GM21825 (cell line): Measurements from ENCODE around the gene CCT5.
"Not testable (repeated sequence)": the region's sequence is repeated elsewhere in the genome, so short reads cannot be mapped to it uniquely, and the experiment has no call there.

Experiments used
- ATAC-seq: cut with Tn5 transposase; IDR thresholded peaks from one replicate; pipeline ENCODE4 v1.9.1; 2021; ENCODE audit warnings: mild to moderate bottlenecking, moderate library complexity; ENCODE audit not compliant: unreplicated experiment

Gene CCT5

DNA sequence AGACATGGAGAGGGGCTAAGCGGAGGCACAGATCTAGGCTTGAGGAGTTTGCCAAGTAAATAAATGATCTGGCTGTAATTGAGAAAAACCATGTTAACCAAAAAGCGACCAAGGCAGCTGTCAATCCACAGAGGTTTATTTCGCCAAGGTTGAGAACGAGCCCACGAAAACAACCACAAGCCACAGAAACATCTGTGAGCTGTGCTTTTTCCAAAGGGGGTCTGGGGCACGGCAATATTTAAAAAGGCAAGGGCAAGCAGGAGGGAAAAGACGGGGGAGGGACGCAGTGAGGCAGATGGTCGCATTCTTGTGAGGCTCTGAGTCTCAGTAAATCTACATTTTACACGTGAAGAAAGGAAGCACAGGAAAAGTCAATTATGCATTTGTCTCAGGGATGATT lies 25.4 kb downstream of the CCT5 start:
- ATAC-seq = no peak

DNA sequence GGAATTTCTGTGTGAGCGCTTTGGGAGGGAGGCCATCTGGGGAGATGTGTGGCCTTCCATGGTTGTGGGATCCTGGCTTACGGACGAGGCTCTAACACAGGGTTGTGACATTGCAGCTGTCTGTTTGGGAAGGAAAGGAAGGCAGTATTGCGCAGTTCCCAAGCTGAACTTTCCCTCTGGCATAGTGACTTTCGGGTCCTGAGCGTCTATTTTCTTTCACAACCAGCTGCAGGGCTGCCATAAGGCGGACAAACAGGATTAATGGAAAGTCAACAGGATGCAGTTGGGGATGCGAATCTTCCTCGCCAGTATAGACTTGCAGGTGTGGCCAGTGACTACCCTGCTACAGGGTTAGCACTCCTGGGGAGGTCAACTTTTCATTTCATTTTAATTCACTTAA lies 25.9 kb downstream of the CCT5 start:
- no peak for ATAC-seq

DNA sequence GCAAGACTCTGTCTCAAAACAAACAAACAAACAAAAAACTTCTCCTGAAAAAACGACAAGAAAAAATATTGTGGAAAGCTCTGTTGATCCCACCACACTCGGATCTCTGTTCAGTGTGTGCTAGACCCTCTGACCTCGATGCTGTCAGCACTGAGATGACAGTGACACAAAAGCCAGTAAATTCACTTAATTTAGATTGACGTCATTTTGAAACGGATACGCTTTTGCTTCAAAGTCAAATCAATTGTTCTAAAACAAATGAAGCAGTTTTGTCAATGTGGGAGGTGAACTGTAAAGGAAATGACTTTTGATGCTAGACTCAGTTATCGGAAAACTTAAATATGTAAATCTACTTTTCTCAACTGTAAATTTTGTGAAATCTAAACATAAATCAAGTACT lies 26.6 kb downstream of the CCT5 start:
- ATAC-seq = no peak

DNA sequence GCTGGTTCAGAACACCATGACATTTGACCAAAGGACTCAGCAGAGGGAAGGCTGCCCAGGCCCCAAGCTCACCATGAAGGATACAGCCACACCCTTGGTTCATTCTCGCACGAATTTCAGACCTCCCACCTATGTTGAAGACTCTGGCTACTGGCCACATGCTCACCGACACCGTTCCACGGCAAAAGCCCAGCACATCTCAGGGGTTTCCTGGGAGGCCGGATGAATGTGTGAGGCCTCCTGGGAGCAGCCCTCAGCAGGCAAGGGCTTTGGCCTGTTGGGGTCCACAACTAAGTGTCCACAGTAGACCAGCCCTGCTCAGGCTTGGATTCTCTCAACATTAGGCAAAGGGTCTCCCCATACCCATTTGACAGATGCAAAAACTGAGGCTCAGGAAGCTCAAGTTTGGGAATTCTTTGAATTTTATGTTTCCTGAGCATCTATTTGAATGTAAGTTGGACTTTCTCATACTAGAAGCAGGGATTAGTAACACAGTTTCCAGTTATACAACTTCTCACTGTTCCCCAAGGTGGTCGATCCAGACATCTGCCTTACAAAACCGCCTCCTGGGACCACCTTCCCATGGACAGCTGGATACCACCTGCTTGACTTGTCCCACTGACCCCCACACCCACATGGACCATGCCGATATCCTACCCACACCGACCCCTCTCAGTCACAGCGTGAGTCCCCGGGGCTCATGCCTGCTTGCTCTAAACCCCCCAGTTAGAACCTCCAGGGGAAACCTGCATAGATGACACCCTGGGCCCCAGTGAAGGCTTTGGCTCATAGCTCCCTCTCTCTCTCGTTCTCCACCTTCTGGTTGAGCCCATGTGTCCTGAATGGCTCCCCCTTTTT lies 27.9 kb downstream of the CCT5 start:
- no peak for ATAC-seq

GRCh38 chr5:10278658-10279279 lies 28.7 kb downstream of the CCT5 start:
- no peak for ATAC-seq

DNA sequence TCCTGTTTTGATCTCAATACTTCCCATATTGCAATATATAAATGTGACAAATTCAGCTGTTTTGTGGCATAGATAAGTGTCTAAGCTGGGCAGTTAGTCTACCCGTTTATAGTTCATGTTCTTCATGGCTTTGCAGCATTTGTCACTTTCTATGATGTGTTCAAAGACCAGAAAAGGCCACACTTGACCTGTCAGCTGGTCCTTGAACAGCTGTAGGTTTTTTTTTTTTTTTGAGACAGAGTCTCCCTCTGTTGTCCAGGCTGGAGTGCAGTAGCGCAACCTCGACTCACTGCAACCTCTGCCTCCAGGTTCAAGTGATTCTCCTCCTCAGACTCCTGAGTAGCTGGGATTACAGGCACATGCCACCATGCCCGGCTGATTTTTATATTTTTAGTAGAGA lies 29.2 kb downstream of the CCT5 start:
- ATAC-seq = no peak

GRCh38 chr5:10279925-10280720 lies 30.0 kb downstream of the CCT5 start:
- no peak for ATAC-seq

GRCh38 chr5:10283927-10284635 lies 34.0 kb downstream of the CCT5 start:
- ATAC-seq = peak; percentile 96

GRCh38 chr5:10285362-10285761 lies 35.3 kb downstream of the CCT5 start:
- ATAC-seq = not testable (repeated sequence)

- ATAC-seq = no peak
Observed at GRCh38 chr5:10286162-10286861, 36.2 kb downstream of the CCT5 start.

DNA sequence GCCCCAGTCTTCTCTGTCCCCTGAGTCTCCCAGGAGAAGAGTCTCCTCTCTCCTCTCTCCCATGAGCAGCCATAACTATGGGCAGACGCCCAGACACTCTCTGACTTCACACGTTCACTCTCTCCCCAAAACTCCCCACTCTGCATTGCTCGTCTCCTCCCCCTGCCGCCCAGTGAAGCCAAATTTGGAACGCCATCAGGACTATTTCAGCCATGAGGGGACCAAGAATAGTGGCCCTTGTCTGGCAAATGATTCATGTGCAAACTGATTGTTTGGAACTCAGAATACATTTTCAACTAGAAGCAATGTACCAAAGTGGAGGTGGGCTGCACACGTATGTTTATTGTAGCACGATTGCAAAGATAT lies 36.8 kb downstream of the CCT5 start:
- ATAC-seq = no peak

DNA sequence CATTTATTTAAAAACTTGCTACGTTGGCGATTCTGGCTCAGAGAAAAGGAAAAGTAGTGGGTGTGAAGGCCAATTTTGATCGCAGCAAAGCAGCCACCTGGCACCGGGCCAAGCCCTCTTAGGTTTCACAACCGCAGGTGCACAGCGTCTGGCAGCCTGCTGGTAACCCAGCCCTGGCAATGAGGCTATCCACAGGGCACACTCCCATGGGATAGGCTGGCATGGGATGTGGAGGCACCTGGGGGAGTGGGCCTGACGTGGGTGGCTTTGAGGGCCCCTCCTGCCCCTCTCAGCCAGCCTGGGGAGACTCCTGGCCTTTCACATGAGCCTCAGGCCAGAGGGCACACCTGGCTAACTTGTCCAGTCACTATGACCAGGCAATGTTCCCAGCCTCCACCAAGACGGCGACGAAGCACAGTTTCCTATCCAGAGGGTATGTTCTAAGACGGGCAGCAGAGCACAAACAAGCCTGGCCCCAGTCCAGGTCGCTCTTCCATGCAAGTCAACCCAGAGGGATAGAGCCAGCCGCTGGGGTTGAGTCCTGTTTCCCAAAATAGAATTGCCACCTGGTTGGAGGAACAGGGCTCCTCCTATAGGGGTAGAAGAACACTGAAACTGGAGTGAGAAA lies 38.6 kb downstream of the CCT5 start:
- peak; percentile 45 for ATAC-seq

DNA sequence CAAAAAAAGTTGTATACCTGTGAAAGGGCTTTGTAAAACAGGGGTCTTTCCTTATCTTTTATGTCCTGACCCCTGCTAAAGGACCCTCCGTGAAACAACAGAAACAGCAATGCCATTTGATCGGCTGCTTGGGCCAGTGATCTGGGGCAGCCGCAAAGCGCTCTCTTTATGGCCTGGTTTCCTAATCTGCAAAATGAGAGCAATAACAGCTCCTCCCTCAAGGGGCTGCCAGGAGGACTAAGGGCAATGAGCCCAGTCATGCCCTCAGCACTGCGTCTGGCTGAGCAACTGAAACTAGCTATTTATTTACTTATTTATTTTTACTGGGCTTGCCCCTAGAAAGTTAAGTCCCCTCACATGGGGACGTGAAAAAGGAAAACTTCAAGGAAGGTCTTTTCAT lies 39.3 kb downstream of the CCT5 start:
- no peak for ATAC-seq

DNA sequence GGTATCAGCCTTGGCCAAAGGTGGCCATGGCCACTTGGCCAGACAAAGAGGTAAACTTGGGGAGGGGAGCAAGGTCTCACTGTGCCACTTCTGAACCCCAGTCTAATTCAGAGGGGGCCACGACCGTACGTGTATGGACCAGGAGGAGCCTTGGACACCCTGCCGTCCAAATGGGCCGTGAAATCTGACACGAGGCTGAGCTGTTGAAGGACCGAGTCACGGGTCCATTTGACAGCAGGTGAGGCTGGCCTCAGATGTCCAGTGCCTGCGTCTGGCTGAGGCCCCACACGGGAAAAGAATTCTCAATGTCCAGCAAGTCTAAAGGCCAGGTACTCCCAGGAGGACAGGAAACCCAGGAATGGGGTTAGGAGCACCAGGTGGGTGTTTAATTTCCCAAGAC lies 39.9 kb downstream of the CCT5 start:
- no peak for ATAC-seq

DNA sequence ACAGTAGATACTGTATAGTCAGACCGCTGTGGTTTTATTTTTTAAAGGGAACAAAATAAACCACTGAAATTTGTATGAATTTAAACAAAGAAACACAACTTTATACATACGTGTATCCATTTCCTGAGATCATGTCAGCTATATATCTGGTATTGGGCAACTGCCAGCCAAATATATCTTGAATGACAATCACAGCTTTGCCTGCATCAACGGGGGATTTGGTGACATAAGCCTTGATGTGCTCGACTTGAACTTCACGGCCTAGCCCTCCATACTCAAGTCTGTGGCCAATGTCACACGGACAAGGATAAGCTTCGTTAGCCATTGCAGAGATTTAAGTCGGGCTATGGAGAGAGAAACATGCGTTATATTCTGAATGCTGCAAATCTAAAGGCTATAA lies 40.4 kb downstream of the CCT5 start:
- no peak for ATAC-seq

DNA sequence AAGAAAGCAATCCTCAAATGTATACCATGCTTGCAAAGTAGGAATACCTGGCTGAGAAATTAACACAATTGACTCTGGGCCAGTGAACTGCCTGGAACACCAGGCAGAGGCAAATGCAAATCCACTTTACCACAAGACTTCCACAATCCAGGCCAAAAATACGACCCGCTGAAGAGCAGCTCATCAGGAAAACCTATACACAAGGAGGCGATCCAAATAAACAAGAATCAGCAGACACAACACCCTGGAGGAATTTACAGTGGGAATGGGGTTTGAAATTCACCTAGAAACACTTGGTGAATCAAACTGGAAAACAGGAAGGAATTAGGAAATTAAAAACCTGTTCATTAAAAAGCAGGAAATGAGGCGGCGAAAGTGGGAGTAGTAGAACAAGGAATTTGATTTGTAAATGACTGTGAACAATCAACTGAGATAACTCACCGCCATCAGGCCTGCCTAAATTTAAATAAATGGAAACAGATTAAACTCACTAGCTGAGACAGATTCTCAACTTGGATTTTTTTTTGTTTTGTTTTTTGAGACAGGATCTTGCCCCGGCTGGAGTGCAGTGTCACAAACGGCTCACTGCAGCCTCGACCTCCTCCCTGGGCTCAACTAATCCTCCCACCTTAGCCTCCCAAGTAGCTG lies 41.7 kb downstream of the CCT5 start:
- no peak for ATAC-seq

DNA sequence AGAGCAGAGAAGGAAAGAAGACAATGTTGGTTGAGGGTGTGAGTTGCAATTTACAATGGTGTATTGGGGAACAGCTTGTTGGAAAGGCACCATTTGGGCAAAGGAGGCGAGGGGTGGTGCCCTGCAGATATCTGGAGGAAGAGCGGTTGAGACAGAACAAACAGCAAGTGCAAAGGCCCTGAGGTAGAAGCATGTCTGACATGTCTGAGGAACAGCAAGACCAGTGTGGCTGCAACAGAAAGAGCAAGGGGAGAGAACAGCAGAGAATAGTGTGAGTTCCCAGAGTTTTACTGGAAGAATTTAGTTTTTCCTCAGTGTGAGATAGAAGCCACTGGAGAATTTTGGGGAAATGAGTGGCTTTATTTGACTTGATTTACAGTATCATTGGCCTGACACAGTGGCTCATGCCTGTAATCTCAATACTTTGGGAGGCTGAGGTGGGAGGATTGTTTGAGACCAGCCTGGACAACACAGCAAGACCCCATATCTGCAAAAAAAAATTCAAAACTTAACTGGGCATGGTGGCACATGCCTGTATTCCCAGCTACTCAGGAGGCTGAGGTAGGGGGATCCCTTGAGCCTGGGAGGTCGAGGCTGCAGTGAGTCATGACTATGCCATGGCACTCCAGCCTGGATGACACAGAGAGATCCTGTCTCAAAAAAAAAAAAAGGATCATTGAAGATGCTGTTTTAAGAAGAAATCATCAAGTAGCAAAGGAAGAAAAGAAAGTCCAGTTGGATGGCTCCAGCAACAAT lies 44.0 kb downstream of the CCT5 start:
- ATAC-seq = no peak

DNA sequence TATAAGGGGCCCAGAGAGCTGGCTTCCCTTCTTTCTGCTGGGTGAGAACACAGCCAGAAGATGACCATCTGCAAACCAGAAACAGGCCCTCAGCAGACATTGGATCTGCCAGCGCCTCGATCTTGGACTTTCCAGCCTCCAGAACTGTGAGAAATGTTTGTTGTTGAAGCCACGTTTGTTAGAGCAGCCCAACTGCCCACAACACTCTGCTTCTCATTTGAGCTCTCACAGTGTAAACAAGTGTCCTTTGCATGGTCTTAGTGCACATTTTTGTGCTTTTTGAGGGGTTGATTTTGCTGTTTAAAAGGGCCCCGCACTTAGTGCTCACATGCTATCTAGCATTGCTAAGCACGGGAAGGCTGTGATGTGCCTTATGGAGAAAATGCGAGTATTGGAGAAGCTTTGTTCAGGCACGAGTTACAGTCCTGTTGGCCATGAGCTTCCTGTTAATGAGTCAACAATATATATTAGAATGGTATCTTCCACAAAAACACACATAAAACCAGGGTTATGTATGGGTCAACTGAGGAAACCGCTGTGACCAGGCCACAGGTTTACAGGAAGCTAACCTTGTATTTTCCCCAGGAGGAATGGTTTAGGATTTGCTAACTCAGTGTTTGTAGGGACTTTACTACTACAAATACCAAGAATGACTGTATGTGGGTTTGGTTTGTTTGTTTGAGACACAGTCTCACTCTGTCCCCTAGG lies 45.7 kb downstream of the CCT5 start:
- no peak for ATAC-seq
